Esophagus squamous epithelium (tissue), 5 donors: ENCODE results near the gene HEBP2. TPM values are rescaled to one million over a fixed set of nuclear protein-coding genes. Genes with fewer than 3 reads are reported as not detected.

Source experiments
- DNase-seq: peaks from one replicate; lab custom pipeline; 2025; lab: John Stamatoyannopoulos, UW
- H3K27ac ChIP-seq, 4 donors: fragments of 200-600 bp; sonication (generic); one replicate each; pipeline ENCODE4 v1.5.1; 2016 to 2019; ENCODE audit warnings: mild to moderate bottlenecking in 1 of 4
- H3K27me3 ChIP-seq, 4 donors: fragments of 200-600 bp; sonication (generic); 1 replicate in 3 of 4; 2 replicates in 1 of 4; pipeline versions ENCODE4 v1.5.1 to v1.6.0; 2017 to 2021; ENCODE audit warnings: antibody characterized with exemption in 1 of 4
- H3K36me3 ChIP-seq, 3 donors: fragments of 200-600 bp; sonication (generic); one replicate each; pipeline ENCODE4 v1.5.1; 2016 to 2019
- H3K4me1 ChIP-seq, 3 donors: fragments of 200-600 bp; sonication (generic); one replicate each; pipeline ENCODE4 v1.5.1; 2017 to 2019
- H3K4me3 ChIP-seq, 4 donors: fragments of 200-600 bp; sonication (generic); 1 replicate in 3 of 4; 2 replicates in 1 of 4; pipeline ENCODE4 v1.5.1; 2016 to 2019; ENCODE audit warnings: mild to moderate bottlenecking in 2 of 4, moderate library complexity in 1 of 4
- H3K9me3 ChIP-seq, 3 donors: fragments of 200-600 bp; sonication (generic); one replicate each; pipeline ENCODE4 v1.5.1; 2016 to 2019
- CTCF ChIP-seq, 6 experiments: fragments of 450-650 bp in 4 of 6; fragments of 200-600 bp in 2 of 6; sonication (generic) in 2 of 6; IDR thresholded peaks; one replicate each; pipeline ENCODE4 v1.5.1; 2016 to 2019; ENCODE audit warnings: antibody characterized with exemption in 6 of 6, mild to moderate bottlenecking in 4 of 6, moderate library complexity in 4 of 6
- POLR2A ChIP-seq, 4 donors: fragments of 450-650 bp; IDR thresholded peaks; one replicate each; pipeline ENCODE4 v1.6.1; 2017; ENCODE audit warnings: antibody characterized with exemption in 4 of 4, mild to moderate bottlenecking in 4 of 4, moderate library complexity in 3 of 4
- WGBS, 2 donors: methylation state at CpG; one replicate each; pipeline ENCODE4 v1.1.5; 2018; 5-methylcytosine and 5-hydroxymethylcytosine counted together
- intact Hi-C: fragments of 100-400 bp; cut with DNase I; formaldehyde crosslinking; loops from one replicate; pipeline ENCODE4 v1.15.0; 2022
- total RNA-seq, 4 donors: library from RNA; depleted of rRNA; stranded (reverse); fragments of >200 nt; gene quantifications; one replicate each; pipeline ENCODE4 v1.1.0, GENCODE V29; 2016
- donor health status: DM: yes; HTN: yes; CAD: no.

Gene HEBP2
- total RNA-seq, 4 donors from 2014 or later = 62.1 to 193 (median 90.8) TPM

DNA sequence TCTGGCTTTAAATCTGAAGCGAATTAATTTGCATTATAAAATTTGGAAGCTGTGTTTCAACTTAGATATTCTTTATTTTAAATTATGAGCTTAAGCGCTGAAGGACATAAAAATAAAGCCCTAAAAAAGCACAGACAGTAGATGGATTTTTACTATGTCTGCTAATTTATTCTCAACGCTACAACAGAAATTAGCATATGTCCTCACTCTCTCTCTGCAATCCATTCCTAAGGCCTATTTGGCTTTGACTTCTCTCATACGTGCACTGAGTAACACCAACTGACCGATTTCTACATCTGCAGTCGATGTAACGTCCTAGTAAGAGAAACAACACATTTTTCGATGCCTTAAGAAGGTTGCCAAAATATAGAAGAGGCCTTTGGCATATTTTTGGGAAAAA lies 23.7 kb downstream of the HEBP2 start:
- Histone ChIP-seq H3K27ac (no peak overlapping the region), H3K9me3 (no peaks in the 10 kb centered on the region), H3K4me3 (no peak overlapping the region), H3K4me1 (peaks cover 0 to 7% (median 0%) of the 10 kb centered on the region in 3 donors), H3K27me3 (no peaks in the 10 kb centered on the region), H3K36me3 (peaks cover 0 to 88% (median 2%) of the 10 kb centered on the region in 3 donors)
- no peak for TF ChIP-seq POLR2A (IDR thresholded peaks at IDR 0.05)
- no peak for TF ChIP-seq CTCF (IDR thresholded peaks at IDR 0.05)
- intact Hi-C loops = no loop called here
- 89 to 93% methylated on average over 8 of the region's 8 CpGs for WGBS, 2 donors
- DNase-seq = no peak

DNA sequence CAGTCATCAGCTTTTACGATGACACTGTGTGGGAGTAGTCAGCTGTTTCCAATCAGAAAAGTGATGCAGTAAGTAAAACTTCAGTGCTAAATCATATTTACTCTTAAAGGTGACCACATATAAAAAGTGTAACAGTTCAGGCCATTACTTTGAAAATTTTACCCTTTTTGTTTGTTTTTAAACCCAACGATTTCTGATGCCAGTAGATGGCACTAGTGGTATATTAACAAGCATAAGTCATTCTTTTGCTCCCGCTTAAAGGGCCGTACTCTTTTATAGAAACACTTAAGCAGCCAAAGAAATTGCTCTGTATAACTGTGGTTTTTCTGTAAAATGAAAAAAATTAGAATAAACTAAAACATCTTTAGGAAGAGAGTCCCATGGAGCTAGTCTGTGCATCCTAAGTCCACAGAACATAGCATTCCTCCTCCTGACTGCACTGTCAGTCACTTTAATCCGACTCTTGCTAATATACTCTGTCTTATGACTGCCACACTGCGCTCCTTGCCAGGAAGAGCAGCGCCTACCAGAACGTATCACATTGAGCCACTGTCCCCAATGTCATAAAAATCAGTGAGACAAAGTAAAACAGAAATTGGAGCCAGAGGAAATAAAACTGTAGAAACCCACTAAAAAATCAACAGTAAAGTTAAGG lies 25.0 kb downstream of the HEBP2 start:
- no peak overlapping the region for H3K4me3 ChIP-seq
- DNase-seq = no peak
- H3K27me3 ChIP-seq = no peaks in the 10 kb centered on the region
- WGBS, 2 donors = 30 to 38% methylated on average over 8 of the region's 8 CpGs
- peaks cover 0 to 91% (median 5%) of the 10 kb centered on the region in 3 donors for H3K36me3 ChIP-seq
- intact Hi-C loops = no loop called here
- no peaks in the 10 kb centered on the region for H3K9me3 ChIP-seq
- no peak overlapping the region for H3K27ac ChIP-seq
- peaks cover 0 to 3% (median 0%) of the 10 kb centered on the region in 3 donors for H3K4me1 ChIP-seq
- TF ChIP-seq CTCF (IDR thresholded peaks at IDR 0.05) (peak; percentile 22 to 70 (median 58)), POLR2A (IDR thresholded peaks at IDR 0.05) (no peak)

GRCh38 chr6:138429761-138430160 lies 25.7 kb downstream of the HEBP2 start:
- Histone ChIP-seq H3K27me3 (no peaks in the 10 kb centered on the region), H3K4me1 (peaks cover 0 to 3% (median 0%) of the 10 kb centered on the region in 3 donors), H3K9me3 (no peaks in the 10 kb centered on the region), H3K27ac (no peak overlapping the region), H3K36me3 (peaks cover 0 to 87% (median 5%) of the 10 kb centered on the region in 3 donors), H3K4me3 (no peak overlapping the region)
- no peak for TF ChIP-seq CTCF (IDR thresholded peaks at IDR 0.05)
- TF ChIP-seq POLR2A (IDR thresholded peaks at IDR 0.05) = no peak
- intact Hi-C loops = loop anchor here (5.0 to 10.0 kb wide), 2 partner anchors 78 to 155 kb away; no protein-coding TSS in a partner anchor
- 59 to 82% methylated on average over 11 to 12 of the region's 12 CpGs for WGBS, 2 donors
- DNase-seq = no peak

- H3K4me3 ChIP-seq = no peak overlapping the region
- TF ChIP-seq CTCF (IDR thresholded peaks at IDR 0.05) = no peak
- H3K36me3 ChIP-seq = peaks cover 0 to 82% (median 5%) of the 10 kb centered on the region in 3 donors
- H3K27ac ChIP-seq = no peak overlapping the region
- H3K4me1 ChIP-seq = peaks cover 0 to 3% (median 0%) of the 10 kb centered on the region in 3 donors
- WGBS, 2 donors = 87 to 89% methylated on average over 4 to 13 of the region's 29 CpGs
- DNase-seq = no peak
- no peaks in the 10 kb centered on the region for H3K27me3 ChIP-seq
- intact Hi-C loops = loop anchor here (5.0 to 10.0 kb wide), 2 partner anchors 77 to 154 kb away; no protein-coding TSS in a partner anchor
- no peaks in the 10 kb centered on the region for H3K9me3 ChIP-seq
These were observed 26.5 kb downstream of the HEBP2 start for GRCh38 chr6:138430361-138431145.
